HL-60/S4 treated with retinoic acid at 250 ng/mL for 4 days and 3 days (cell line): Measurements from ENCODE around the gene KIF9.
"Not testable (repeated sequence)": the region's sequence is repeated elsewhere in the genome, so short reads cannot be mapped to it uniquely, and the experiment has no call there.

Source experiments
- in situ Hi-C: fragments of 300-500 bp; cut with MboI; formaldehyde crosslinking; loops from 2 replicates; pipeline ENCODE4 v1.7.0; 2022; ENCODE audit warnings: low sequenced_read_pairs

KIF9 gene, protein sequence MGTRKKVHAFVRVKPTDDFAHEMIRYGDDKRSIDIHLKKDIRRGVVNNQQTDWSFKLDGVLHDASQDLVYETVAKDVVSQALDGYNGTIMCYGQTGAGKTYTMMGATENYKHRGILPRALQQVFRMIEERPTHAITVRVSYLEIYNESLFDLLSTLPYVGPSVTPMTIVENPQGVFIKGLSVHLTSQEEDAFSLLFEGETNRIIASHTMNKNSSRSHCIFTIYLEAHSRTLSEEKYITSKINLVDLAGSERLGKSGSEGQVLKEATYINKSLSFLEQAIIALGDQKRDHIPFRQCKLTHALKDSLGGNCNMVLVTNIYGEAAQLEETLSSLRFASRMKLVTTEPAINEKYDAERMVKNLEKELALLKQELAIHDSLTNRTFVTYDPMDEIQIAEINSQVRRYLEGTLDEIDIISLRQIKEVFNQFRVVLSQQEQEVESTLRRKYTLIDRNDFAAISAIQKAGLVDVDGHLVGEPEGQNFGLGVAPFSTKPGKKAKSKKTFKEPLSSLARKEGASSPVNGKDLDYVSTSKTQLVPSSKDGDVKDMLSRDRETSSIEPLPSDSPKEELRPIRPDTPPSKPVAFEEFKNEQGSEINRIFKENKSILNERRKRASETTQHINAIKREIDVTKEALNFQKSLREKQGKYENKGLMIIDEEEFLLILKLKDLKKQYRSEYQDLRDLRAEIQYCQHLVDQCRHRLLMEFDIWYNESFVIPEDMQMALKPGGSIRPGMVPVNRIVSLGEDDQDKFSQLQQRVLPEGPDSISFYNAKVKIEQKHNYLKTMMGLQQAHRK

DNA sequence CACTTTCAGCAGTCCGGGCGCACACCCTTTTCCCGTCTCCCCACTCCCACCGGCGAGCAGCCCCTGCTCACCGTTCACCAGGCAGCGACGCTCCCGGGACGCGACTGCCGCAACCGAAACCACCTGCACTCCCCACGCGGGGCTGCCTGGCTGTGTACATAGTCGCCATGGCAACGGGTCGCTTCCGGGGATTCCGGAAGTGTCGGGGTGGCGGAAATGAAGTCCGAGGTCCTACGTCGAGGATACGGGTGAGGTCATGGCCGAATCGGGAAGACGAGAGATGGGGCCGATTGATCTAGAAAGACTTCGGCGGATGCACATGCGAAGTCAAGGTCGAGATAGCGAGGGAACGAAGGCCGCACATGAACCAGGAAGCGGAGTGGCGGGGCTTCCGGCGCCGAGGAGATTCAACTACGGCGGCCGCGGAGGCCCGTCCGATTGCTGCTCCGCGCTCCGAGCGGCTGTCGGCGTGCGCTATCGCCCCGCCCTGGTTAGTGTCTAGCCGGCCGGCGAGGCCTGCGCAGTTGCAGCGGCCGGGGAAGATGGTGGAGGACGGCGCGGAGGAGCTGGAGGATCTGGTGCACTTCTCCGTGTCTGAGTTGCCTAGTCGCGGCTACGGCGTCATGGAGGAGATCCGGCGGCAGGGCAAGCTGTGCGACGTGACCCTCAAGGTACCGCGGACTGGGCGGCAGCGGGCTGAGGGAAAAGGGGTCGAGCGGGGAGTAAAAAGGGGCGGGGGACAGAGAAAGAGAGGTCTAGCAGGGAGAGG, at the start of gene KIF9, which contains the start of gene KLHL18:
KIF9 (minus strand) TSS at position 376 of the 769 bp plus-strand sequence. CDS start 5,425 bp downstream, outside the sequence.
KLHL18 (plus strand) TSS at position 521 of the 769 bp plus-strand sequence; CDS start at position 543, 22 bp downstream.
- in situ Hi-C loops, result no loop called here

DNA sequence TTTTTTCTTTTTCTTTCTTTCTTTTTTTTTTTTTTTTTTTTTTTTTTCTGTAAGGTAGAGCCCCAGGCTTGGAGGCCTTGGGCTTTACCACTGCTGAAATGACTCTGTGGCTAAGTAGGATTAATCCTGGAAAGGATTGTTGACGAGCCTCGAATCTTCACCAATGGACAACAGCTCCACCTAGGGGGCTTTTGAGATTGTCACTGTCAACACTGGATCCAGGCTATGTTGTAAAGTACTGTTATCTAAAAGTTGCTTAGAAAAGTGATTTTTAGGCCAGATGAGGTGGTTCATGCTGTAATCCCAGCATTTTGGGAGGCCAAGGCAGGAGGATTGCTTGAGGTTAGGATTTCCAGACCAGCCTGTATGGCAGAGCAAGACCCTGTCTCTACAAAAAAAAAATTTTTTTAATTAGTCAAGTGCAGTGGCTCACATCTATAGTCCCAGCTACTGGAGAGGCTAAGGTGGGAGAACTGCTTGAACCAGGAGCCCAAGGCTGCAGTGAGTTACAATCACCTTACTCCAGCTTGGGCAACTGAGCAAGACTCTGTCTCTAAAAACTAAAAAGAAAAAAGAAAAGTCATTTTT, 41.8 kb upstream of the KIF9 start:
- in situ Hi-C loops, result no loop called here

DNA sequence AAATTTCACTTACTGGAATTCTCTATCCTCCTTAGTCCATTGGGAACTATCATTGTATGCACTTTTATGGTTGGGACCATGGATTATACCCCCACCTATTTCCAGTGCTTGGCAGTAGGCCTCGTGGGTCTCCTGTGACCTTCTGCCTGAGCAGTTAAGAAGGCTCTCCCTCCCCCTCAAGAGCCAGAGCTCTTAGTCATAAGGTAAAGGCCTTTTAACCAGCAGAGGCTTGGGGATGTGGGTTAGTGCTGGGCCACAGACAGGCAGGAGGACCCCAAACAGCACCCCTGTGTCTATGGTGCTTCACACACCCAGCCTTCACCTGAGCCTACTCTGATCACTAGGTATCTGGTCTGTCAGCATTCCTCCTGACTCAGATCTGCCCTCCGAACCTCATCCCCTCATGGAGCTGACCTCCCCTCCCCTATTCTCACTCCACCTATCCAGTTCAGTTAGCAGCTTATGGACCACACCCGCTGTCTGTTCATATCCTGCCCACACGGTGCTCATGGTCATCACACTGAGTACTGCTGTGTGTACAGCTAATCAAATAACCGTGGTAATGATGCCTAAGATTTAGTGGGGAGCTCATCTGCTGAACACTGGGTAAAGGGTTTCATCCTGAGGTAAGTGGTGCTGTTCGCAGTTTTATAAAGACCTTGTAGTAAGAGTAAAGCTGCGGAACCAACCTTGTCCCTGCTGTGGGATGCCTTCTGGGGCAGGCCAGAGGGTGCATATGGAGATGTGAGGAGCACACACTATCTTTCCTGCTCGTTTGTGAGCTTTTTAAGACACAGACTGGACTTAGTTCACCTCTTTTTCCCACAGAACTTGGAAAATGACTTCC, 41.1 kb upstream of the KIF9 start:
- in situ Hi-C loops, result no loop called here

DNA sequence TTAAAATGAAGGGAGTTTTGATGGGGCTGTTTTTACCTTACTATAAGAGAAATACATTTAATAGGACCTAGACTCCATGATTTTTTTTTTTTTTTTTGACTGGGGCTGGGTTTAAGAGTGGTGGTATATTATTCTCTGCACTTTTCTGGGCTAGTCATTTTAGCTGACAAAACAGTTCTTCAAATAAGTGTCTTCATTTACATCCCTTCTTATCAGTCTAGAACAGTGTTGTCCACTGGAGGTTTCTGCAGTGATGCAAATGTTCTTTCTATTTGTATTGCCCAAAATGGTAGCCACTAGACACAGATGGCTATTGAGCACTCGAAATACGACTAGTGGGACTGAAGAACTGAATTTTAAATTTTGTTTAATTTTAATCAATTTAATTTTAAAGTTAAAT, 37.4 kb upstream of the KIF9 start:
- in situ Hi-C loops, result no loop called here

DNA sequence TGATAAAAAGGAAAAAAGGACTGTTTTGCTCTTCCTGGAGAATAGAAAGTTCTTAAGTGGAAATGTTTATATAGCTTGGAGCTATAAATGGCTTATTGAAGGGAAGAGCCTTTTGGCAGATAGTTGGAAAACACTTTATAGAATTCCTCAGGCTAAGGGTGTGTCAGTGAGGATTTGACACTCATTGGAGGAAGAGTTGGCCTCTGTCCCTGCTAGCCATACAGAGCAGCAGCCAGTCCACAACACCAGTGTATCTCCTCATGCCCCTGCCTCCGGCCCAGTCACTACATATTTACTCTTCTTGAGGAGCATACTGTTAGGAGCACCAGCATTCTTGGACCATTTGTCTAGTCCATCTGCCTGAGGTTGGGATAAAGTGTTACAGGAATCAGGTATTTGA, 36.3 kb upstream of the KIF9 start:
- in situ Hi-C loops, result no loop called here

DNA sequence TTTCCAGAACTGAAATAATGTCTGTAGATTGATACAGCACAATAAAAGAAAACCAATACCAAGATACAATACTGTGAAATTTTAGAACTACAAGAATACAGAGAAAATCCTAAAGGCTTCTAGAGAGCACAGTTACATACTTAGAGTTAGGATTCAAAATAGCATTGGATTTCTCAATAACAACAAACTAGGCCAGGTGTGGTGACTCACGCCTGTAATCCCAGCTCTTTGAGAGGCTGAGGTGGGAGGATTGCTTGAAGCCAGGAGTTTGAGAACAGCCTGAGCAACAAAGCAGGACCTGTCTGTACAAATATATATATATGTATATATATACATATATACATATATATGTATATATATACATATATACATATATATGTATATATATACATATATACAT, 33.6 kb upstream of the KIF9 start:
- in situ Hi-C loops, result not testable (repeated sequence)

DNA sequence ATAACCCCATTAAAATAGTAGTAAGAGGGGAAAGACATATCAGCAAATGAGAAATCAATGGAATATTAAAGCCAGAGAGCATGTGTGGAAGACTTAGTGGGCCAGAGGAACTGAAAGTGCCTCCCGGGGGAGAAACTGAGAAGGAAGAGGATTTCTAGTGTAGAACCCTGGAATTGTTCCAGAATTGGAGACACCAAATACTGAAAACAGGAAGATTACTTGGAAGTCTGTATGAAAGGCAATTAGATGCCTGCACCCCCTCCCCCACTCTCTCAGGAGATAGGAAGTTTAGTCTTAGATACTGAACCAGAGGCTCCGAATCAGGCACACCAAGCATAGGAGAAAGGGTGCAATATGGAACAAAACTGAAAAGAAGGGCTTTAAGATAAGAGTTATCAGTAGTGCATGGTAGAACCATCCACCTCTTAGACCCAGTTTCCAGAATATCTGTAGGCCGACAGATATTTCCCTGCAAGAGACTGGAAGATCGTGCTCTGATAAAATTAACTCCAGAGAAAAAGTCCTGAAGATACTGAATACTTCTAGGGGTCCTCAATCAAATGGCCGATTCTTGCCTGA, 32.6 kb upstream of the KIF9 start:
- in situ Hi-C loops, result no loop called here

DNA sequence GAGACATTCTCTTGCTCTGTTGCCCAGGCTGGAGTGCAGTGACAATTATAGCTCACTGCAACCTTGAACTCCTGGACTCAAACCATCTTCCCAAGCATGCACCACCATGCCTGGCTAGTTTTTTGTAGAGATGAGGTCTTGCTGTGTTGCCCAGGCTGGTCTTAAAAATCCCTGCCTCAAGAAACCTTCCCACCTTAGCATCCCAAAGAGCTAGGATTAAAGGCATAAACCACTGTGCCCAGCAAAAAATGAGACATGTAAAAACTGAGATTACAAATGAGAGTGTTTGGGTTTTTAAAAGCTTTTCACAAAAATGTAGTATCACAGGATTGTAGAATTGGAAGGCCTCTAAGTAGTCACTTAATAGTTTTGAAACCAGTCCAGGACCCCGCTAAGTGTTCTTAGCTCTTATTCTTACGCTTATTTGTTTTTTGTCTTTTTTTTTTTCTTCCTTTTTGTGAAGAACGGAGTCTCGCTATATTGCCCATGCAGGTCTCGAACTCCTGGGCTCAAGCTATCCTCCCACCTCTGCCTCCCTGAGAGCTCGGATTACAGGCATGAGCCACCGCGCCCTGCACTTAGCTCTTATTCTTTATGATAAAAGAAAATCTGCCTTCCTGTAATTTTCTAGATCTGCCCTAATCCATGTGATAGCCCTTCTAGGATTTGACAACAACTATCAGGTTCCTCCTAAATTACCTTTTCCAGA, 31.6 kb upstream of the KIF9 start:
- in situ Hi-C loops, result no loop called here

DNA sequence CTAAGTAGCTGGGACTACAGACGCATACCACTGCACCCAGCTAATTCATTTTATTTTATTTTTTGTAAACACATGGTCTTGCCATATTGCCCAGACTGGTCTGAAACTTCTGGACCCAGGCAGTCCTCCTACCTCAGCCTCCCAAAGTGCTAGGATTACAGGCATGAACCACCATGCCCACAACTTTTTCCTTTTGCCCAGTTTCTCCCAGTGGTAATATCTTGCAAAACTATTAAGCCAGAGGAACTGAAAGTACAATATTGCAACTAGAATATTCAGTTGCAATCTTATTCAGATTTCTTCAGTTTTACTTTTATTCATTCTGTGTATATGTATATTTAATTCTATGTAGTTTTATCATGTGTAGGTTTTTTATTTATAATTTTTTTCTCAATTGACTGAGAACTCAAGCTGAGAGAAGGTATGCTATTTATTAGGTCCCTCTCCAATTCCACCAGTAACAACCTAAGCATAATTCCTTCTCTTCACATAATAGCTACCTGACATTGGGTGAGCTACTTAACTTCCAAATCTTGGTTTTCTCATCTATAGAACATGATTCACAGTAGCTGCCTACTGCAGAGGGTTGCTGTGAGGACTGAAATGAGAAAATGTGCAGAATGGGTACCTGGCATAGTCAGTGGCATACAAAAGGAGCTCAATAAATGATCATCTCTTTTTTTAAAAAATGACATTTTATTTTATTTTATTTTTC, 30.9 kb upstream of the KIF9 start:
- in situ Hi-C loops, result no loop called here

DNA sequence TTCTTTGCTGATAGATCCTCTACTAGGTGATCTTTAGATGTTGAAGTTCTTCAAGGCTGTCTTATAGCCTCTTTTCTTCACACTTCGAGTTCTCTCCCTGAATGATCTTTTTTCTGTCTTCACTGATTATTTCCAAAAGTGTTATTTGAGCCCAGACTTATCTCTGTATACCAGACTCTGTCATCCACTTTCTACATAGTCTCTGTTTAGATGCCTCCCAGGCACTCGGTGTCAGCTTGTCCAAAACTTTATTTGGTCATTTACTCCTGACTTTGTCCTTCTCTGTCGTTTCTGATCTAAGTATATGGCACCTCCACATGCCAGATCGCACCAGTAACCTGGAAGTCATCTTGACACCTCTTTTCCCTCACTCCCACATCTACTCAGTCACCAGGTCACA, 27.8 kb upstream of the KIF9 start:
- in situ Hi-C loops, result no loop called here

DNA sequence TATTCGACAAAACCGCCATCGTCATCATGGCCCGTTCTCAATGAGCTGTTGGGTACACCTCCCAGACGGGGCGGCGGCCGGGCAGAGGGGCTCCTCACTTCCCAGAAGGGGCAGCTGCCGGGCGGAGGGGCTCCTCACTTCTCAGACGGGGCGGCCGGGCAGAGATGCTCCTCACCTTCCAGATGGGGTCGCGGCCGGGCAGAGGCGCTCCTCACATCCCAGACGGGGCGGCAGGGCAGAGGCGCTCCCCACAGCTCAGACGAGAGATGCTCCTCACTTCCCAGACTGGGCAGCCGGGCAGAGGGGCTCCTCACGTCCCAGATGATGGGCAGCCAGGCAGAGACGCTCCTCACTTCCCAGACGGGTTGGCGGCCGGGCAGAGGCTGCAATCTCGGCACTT, 26.6 kb upstream of the KIF9 start:
- in situ Hi-C loops, result not testable (repeated sequence)

DNA sequence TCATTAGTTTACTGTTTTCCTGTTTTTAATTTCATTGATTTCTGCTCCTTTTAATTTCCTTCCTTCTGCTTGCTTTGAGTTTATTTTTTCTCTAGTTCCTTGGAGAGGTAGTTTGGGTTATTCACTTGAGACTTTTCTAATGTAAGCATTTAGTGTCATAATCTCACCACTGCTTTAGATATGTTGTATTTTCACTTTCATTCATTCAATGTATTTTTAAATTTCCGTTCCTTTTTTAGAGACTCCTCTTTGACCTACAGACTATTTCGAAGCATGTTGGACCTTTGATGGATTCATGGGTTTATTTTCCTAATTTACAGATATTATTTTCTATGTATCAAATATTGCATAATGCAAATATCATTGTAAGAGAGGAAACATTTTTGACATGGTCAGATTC, 23.4 kb upstream of the KIF9 start:
- in situ Hi-C loops, result no loop called here

DNA sequence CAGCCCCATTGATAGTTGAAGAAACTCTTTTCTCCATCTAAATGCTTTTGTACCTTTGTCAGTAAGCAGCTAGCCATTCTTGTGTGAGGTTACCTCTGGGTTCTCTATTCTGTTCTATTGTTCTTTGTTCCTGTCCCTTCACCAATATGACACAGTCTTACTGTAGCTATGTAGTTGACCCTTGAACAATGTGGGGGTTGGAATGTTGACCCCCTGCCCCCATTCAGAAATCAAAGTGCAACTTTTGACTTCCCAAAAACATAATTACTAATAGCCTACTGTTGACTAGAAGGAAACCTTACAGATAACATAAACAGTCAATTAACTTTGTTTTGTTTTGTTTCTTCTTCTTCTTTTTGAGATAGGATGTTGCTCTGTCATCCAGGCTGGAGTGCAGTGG, 18.9 kb upstream of the KIF9 start:
- in situ Hi-C loops, result no loop called here

DNA sequence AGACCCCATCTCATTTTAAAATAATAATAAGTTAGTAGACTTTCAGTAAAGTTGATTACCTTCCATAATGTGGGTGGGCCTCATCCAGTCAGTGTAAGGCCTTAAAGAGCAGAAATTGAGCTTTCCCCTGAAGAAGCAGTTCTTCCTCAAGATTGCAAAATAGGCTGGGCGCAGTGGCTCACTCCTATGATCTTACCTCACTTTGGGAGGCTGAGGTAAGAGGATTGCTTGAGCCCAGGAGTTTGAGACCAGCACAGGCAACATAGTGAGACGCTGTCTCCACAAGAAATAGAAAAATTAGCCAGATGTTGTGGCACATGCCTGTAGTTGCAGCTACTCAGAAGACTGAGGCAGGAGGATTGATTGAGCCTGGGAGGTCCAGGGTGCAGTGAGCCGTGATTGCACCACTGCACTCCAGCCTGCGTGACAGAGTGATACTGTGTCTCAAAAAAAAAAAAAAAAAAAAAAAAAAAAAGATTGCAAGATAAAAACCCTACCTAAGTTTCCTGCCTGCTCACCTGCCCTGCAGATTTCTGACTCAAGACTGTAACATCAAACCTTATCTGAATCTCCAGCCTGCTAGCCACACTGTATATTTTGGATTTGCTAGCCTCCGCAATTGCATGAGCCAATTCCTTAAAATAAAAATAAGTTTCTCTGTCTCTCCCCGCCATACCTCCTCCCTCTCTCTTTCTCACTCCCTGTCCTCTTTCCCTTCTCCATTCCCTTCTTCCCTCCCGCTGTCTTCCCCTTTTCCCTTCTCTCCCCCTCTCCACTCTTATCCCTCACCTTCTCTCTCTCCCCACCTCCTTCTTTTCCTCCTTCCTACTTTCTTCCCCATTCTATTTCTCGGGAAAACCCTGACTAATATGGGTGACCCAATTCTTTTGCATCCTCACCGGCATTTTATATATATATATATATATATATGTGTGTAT, 17.1 kb upstream of the KIF9 start:
- in situ Hi-C loops, result no loop called here

DNA sequence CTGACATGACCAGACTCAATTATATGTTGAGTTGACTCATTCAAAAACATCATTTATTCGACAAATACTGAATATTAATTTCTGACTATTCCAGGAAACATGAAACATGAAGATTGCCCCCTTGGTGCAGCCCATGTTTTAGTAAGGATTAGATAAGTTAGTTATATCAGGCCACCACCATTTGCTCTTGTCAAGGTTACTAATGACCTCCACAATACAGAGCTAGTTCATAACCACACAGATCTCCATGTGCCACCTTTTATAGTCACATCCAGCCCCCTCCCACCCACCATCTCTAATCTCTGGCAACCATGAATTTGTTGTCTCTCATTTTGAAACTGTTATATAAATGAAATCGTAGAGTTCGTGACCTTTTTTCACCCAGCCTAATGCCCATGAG, 15.8 kb upstream of the KIF9 start:
- in situ Hi-C loops, result no loop called here

DNA sequence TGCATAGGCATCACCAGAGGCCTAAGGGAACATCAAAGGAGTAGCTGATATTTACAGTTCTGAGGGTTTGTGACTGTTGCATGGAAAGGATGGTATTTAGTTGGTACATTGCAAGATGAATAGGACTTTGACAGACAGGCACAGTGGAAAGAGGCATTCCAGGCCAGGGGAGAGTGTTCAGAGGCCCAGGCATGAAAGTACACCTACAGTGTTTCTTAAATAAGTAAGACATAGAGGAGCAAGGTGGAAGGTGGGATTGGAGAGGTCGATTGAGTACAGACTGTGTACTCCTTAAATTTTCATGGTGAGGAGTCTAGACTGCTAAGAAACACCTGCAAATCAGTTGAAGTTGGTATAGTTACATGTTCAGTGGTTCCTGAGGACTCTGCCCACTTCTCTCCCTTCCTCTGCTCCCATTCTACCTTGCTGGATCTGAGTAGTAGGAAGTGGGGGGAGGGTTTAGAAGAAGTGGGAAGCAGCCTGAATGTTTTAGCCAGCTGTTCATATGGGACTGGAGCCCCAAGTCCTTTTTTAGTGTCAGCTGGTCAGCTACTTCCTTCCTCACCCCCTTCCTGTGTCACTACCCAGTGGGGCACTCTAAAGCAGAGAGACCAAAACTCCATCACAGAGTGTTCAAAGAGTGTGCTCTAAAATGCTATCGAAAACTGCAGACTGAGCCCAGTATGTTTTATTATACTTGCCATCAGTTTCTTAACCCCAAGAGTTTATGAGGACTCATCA, 14.1 kb upstream of the KIF9 start:
- in situ Hi-C loops, result no loop called here

DNA sequence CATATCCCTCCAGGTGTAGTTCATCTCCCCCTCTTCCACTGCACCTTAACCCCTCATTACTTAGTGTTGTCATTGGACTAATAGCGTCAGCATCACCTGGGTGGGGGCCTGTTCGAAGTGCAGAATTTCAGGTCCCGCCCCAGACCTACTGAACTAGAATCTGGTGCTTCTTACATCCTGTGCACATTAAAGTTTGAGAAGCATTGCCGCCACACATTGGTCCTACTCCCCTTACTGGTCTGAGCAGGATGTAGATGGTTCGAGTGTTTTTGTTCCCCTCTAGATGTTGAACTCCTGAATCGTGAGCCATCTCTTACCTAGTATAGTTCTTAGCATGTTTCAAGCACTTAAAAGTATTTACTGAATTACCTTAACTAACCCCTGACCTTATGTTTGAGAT, 13.4 kb upstream of the KIF9 start:
- in situ Hi-C loops, result no loop called here
